CD4-positive, alpha-beta T cell treated with Interleukin-17A for 1 hour (primary cell): Measurements from ENCODE around the gene ROGDI.

ENCODE experiments used
- DNase-seq: peaks from one replicate; pipeline ENCODE4 v3.0.0-alpha.2; 2020

The ROGDI gene

DNA sequence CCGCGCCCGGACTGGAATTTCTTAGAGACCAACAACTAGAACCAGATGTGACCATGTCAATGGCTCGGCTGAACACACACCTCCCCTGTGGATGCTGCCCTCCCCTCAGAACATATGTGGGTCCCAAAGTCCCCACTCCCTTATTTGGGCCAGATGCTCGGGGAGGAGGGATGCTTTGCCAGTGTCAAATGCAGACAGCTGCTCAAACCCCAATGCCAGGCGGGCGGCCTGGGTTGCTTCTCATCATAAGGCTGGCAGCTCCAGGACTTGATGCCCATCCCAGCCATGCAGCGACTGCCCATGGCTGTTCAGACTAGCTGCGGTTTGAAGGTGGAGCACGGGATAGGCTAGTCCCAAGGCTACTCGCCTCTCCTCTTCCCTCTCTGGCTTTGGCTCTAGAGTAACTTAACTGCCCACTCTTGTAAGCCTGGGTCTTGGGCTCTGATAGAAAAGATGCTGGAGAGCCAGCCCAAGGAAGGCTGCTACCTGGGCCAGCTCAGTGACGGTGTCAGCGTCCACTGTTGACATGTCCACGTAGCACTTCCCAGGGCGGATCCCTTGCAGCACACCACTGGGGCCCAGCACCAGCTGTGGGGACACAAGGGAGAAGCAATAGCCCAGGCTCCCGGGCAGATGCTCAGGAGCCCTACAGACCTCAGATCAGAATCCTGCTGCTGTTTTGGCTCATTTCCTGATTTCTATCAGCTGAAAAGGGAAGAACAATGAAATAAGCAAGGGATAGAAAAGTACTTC lies 11.0 kb upstream of the ROGDI start:
- DNase-seq = no peak

DNA sequence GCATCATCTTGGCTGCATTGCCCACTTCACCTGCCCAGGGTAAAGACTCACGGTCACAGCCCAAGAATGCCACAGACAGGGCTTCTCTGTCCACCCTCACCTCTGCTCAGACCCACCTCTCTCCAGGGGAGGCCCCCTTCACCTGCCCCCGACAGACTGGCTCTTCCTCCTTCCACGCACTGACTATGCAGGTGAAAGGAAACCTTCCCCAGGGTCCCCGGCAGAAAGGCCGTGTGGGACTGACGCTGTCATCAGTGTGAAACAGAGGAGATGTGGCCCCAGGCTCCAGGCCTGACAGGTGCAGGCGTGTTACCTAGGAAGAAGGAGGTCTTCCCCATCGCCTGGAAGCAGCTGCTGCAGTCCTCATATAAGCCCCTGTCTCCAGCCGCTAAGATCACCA lies 9.3 kb upstream of the ROGDI start:
- no peak for DNase-seq

DNA sequence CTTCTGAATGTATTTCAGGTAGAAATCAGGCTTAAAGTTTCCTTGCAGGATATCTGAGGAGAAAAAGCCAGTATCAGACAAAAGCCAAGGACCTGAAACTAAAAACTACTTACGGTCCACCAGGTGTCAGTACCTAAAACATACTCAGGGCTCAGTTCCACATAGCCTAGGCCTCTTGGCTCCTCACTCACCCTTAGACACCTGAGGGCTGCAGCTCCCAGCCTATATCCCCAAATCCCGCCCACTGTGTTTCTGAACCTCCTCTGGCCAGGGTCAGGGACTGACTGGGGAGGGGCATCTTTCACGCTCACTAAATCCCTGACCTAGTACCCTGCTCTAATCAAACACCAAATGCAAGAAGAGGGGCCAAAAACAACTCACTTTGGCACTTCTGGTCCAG lies 8.8 kb upstream of the ROGDI start:
- DNase-seq = no peak

DNA sequence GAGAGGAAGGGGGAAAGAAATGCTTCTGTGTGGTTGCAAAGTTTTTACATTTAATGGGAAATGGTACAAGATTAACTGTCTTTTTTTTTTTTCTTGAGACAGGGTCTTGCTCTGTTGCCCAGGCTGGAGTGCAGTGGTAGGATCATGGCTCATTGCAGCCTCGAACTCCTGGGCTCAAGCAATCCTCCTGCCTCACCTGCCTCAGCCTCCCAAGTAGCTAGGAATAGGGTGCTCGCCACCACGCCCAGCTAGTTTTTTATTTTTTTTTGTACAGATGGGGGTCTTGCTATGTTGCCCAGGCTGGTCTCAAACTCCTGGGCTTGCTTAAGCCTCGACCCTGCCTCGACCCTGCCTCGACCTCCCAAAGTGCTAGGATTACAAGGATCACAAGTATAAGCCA lies 3.8 kb upstream of the ROGDI start:
- DNase-seq = no peak

DNA sequence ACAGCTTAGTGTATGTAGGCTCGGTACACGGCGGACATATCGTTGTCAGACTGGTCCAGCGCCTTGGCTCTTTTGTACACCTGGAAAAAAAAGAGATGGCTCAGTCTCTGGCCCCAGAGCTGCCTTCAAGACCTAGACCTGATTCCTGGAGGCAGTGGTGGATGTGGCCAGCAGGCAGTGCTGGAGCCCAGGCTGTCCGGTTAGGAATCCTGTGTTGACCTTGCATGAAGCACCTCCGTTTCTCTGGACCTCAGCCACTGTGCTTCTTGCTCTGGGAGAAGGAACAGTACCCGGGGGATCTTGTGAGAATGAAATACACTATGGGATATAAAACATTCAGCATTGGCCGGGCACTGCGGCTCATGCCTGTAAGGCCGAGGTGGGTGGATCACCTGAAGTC lies 2.8 kb upstream of the ROGDI start:
- no peak for DNase-seq

DNA sequence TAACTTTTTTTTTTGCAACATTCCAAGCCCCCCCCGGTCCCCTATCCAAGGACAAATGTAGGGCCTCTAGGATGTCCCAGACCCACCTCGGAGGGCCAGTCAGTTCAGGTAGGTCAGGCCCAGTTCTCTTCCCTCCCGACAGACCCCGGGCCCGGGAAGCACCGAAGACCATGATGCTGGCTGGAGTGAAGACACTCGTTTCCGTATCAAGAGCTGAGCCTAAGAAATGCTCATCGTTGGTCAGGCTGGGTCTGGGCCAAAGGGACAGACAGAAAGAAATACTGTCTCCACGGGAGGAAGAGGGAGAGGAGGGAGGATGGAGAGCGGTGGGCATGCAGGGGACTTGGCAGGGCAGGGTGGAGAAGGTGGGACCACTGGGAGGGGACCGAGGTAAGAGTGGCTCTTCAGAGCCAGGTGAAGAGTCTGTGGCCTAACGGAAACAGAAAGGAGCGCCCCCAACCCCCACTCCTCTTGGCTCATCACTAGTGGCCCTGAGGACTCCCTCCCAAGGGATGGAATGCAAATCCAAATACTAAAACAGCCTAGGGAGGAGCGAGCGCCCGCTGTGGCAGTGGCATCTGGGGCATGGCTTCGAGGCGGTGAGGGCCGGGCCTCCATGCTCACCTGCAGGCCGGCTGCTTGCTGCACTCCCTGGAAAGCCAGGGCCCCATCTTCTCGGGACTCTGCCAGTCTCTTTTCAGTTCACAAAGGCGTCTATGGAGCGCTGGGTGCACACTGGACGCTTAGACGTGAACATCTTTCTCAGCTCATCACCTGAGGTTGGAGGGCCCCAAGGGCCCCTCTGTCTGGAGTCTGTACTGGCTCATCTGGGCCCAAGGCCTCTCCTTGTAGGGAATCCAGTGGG lies 1.7 kb upstream of the ROGDI start:
- DNase-seq = no peak

DNA sequence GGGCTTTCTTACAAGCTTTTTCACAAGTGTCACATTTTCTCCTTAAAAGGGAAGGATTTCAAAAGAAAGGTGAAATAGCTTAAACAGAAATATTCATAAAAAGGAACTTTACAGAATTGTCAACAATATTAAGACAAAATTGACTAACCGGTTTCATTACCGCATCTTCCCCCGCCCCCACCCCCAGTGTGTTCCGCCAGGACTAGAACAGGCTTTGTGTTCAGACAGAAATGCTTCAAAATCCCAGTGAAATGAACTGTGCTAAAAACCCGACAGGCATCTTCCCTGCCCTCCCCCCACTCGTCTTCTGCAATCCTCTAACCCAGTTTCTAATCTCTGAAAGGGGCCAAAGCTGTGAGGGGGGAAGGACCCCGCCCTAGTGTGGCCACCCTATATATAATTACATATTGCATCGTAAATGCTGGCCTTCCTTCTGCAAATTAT lies 990 bp upstream of the ROGDI start:
- no peak for DNase-seq

DNA sequence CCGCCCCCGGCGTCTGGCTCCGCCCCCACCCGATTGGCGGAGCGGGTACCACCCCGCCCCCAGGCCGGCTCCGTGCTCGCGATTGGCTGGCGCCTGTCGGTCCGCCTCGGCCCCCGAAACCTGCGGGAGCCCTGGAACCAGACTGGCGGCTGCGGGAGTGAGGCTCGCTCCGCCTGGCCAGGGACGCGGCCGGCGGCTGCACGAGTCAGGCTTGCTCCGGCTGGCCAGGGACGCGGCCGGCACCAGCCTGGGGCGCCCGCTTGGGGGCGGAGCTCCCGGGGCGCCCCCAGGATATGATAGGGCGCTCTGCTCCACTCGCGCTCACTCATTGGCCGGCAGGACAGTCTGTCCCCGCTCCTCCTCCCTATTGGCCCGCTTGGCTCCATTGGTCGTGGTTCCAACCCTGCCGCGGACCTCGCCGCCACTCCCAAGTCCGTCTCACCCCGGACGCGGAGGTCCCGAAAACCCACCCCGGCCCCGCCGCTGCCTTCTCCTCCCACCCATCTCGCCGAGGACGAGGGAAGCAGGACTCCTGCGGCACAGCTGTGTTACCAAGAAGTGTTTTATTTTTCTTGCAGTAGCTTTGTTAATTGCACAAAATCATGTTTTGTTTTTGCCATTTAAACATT lies 340 bp upstream of the ROGDI start:
- peak; percentile 88 for DNase-seq

DNA sequence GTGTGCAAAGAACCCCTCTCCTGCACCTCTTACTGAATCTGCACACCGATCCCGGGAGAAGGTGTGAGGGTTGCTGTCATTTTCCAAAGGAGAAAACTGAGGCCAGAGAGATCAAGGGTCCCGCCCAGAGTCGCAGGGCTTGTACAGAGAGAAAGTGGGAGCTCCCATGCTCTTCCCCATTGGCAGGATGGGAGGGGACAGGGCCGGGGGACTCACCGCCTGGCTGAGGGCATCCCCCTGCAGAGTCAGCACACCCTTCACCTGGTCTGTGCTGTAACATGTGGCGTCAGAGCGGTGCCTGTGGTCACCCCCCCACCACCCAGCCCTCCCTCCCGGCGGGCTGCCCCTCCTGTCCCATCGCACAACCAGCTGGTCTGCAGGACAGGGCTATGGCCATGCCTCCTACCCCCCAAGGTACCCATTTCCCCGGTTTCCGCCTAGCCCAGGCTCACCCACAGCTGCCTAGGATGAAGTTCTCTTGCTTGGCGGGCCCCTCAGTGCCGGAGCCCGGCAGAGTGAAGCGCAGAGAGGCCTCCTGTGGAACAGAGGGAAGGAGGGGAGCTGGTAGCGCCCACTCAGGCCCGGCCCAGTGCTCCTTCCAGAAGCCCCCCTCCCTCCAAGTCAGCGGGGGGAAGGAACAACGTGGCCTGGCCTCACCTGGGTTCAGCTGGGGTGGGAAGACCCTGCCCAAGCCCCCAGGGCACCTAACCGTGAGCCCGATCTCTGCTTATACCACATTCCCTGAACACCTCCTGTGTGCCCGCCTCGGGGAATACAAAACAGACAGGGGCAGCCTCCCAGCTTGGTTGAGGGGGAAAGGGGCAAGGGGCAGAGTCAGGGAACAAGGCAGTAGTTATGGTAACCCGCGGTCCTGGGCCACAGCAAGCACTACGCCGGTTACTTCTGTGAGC lies 1.1 kb downstream of the ROGDI start:
- no peak for DNase-seq

DNA sequence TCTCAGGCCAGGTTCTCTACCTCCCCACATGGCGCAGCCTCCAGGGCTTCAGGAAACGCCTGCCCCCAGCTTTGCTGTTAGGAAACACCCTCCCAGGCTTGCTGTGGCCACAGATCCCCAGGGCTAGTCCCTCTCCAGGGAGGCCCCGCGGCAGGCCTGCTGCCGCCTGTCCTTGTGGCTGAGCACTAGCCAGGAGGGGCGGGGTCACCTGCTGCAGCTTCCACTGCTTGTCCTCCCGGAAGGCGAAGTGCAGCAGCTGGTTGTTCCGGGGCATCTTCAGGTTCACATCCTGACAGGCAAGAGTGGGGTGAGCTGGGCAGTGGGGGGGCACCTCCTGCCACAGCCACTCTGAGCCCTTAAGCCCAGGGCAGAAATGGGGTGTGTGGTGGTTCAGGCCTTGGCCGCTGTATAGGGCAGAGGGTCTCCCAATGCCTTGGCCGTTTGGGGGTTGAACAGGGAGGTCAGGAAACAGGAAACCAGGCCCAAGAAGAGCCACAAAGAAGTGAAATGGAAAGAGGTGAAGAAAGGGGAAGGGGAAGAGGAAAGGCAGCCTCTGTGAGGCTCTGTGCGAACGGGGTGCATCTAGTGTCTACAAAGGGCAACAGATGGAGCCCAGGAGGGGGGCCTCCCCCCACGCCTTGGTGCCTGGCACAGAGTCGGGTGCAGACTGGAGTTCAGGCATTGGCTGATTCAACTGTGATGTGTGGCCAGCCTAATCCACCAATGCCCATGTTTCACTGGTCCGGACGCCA lies 2.0 kb downstream of the ROGDI start:
- DNase-seq = no peak

DNA sequence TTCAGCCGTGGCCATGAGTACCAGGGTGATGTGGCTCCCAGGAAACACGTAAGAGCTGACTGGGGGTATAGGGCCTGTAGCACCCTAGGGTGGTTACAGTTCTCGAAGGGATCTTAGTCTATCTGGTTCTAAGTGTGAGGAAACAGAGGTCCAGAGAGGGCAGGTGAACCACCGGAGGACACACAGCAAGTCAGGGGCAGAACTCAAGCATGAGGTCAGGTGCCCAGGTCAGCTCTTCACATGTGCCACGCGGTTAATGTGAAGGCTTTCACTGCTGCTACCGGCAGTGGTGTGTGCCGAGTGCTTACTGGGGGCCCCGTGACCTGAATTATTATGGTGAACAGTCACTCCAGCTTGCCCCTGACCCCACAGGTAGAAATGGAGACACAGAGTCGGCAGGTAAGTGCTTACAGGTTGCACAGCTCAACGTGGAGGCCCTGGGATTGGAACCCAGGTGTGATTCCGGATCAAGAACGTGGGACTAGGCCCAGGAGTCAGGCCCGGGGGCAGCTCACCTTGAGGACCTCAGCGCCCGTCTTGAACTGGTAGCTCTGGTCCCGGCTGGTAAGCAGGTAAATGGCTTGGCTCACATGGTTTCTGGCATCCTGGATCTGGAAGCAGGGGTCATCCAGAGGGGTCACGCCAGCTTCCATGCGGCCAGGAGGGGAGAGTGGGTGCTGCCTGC lies 3.1 kb downstream of the ROGDI start:
- no peak for DNase-seq

DNA sequence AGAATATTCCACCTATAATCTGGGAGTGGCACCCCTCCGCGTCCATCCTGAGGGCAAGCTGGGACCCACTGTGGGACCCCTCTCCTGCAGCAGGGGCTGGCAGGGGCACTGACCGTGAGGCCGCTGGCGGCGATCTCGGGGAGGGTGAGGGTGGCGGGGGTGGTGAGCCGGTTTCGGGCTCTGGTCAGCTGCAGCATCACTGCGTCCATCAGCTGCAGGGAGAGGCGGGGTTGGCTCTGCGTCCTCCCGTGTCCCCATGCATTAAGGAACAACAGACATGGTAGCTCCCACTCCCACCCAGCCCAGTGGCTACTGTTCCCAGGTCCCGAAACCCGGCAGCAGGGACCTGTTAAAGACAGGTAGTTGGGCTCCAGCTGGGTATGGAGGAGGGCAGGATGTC lies 4.0 kb downstream of the ROGDI start:
- DNase-seq = no peak

DNA sequence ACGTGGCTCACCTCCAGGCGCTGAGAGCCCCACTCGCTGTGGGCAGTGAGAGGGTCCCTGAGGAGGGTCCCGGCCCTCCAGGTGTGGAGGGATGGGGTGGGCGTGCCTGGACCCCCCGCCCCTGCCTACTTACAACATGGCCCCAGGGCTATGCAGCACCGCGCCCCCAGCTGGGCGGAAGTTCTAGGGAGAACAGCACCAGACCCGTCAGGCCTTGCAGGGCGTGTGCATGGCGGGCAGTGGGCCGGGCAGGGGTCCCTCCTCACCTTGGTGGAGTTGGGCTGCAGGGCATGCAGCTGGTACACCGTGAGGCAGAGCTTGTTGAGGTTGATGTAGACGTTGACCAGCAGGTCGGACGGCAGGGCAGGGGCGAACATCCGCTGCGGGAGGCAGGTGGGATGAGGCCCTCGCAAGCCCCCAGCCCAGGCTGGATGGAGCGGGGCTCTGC lies 4.6 kb downstream of the ROGDI start:
- no peak for DNase-seq

DNA sequence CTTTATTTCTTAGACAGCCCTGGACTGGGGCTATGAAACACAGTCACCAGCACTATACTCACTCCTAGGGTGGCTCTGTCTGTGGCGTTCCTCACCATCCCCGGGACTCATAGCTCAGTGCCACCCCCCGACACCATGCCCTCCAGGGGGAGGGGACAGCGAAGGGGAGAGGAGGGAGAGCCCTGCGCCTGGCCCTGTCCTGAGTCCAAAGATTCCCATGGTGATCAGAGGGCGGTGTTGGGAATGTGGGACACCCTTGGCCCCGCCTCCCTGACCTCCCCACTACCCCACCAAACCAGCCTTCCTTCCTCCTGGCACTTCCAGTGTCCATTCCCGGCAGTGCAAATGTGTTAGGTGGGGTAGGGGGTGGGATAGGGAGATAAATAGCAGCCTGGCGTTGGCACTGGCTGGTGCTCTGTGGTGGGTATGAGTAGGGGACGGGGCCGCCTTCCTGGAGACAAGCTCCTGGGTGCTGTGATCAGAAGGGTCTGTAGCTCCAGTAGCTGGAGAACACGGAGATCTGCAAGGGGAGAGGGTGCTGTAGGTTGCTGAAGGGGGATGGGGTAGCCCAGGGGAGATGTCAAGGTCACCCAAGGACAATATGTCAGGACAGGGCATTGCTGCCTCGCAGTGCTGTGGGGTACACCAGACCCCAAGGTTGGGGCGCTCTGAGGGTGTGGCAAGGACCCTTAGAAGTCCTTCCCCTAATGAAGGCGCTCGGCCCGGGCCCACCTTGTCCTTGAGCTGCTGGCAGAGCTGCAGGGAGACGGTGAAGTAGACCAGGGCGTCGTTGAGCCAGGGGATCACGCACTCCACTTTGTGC lies 5.2 kb downstream of the ROGDI start:
- DNase-seq = no peak

DNA sequence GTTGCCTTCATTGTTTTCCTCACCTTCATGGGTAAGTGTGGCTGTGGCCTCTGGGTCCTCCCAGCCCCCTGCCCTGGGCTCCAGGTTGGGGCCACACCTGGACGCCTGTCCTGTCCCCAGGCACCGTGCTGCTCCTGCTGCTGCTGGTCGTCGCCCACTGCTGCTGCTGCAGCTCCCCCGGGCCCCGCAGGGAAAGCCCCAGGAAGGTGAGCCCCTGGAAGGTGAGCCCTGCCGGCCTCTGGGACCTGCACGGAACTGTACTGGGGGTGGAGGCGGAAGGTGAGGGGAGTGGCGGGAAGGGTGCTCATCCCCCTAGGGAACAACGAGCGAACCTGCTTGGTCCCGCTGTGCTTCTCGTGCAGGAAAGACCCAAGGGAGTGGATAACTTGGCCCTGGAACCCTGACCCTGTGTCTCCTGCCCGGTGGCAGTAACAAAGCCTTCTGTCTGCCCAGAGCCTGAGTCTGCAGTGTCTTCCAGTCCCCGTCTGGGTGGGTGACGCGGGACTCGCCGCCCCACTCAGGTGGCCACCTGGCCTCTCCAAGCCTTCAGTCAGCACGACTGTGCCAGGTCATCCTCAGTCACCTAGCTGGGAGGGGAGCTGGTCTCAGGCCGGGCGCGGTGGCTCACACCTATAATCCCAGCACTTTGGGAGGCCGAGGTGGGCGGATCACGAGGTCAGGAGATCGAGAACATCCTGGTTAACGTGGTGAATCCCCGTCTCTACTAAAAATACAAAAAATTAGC lies 6.4 kb downstream of the ROGDI start:
- no peak for DNase-seq

DNA sequence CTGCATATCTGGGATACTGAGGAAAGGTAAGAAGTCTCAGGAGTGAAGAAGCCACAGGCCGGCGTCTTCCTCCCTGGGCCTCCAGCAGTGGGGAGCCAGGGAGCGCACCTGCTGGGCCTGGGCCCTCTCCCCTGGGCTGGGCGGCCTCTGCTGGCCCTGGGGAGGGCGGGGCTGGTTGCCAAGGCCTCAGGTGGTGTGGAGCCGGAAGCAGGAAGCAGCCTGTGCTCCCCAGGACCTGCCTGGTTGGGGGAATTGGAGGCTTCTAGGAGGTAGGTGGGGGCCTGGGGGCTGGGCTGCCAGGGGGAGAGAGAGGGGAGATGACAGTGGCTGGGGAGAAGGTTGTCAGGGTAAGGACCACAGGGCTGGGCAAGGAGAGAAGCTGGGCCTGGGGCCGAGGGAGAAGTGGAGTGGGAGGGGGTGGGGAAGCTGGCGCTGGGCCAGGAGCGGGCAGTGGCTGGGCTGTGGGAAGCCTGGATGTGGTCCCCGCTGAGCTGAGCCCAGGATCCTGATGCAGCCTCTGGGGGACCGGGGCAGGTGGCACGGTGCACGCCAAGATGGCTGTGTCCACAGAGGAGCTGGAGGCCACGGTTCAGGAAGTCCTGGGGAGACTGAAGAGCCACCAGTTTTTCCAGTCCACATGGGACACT lies 7.1 kb downstream of the ROGDI start, which contains the start of gene SMIM22:
SMIM22 (plus strand) TSS at position 189 of the 647 bp plus-strand sequence; CDS start at position 555, 366 bp downstream.
- no peak for DNase-seq

DNA sequence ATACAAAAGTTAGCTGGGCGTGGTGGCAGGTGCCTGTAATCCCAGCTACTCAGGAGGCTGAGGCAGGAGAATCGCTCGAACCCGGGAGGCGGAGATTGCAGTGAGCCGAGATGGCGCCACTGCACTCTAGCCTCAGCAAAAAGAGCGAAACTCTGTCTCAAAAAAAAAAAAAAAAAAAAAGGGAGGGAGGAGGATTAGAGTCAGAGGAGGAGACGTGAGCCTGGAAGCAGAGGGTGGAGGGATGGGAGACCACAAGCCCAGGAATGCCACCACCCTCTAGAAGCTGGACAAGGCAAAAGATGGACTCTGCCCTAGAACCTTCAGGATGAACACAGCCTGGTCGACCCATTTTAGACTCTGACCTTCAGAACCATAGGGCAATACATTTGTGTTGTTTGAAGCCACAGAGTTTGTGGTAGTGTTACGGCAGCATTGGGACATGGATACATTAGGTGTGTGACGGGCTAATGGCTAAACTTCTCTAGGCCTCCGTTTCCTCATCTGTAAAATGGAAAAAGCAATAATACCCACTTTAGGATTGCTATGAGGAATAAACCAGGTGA lies 9.4 kb downstream of the ROGDI start:
- no peak for DNase-seq

DNA sequence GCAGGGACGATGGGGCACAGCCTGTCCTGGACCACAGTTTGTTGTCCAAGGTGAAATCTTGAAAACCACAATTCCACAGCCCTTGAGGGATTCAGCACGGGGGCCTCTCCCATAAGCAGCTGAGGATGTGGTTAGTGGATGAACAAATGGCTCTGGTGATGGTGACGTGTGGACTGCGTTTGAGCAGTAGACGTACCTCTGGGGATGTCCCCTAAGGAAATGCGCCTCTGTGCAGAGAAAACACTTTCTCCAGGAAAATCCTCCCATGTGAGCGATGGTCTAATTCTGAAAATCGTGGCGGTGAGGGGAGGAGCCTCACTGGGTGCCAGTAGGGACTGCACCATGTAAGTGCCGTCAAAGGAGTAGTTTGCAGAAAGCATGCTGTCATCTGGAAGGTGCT lies 11.6 kb downstream of the ROGDI start:
- DNase-seq = no peak

DNA sequence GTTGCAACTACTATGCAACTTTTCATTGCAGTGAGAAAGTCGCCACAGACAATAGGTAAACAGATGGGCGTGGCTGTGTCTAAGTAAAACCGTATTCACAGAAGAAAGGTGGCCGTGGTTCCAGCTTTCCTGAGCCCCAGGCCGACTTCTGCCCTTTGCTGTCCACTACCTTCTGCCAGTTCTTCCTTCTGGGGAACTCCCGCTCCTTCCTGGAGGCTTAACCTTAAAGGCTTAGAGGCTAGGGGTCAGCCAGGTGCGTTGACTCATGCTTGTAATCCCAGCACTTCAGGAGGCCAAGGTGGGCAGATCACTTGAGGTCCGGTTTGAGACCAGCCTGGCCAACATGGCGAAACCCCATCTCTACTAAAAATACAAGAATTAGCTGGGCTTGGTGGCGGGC lies 12.2 kb downstream of the ROGDI start:
- DNase-seq = no peak
